Measurements from ENCODE around the gene AP2S1.

- TF ChIP-seq FOXM1 (IDR thresholded peaks at IDR 0.05; ENCODE audit: borderline replicate concordance, low read depth) (no peak), USF1 (IDR thresholded peaks at IDR 0.05) (no peak), EGR1 (IDR thresholded peaks at IDR 0.05) (no peak), RAD21 (IDR thresholded peaks at IDR 0.05; ENCODE audit: low read depth) (no peak), CEBPB (IDR thresholded peaks at IDR 0.05) (no peak), NFIC (IDR thresholded peaks at IDR 0.05) (no peak), EP300 (IDR thresholded peaks at IDR 0.05; ENCODE audit: borderline replicate concordance) (no peak), TAF1 (IDR thresholded peaks at IDR 0.05; ENCODE audit: low read depth) (no peak), TCF12 (IDR thresholded peaks at IDR 0.05; ENCODE audit: low read depth) (no peak), YY1 (IDR thresholded peaks at IDR 0.05; ENCODE audit: low read depth) (no peak), ZBTB7A (IDR thresholded peaks at IDR 0.05; ENCODE audit: low read depth) (no peak)
- TF ChIP-seq, protein P1, sequence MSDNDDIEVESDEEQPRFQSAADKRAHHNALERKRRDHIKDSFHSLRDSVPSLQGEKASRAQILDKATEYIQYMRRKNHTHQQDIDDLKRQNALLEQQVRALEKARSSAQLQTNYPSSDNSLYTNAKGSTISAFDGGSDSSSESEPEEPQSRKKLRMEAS (IDR thresholded peaks at IDR 0.05) = no peak
- TF ChIP-seq, protein P2, sequence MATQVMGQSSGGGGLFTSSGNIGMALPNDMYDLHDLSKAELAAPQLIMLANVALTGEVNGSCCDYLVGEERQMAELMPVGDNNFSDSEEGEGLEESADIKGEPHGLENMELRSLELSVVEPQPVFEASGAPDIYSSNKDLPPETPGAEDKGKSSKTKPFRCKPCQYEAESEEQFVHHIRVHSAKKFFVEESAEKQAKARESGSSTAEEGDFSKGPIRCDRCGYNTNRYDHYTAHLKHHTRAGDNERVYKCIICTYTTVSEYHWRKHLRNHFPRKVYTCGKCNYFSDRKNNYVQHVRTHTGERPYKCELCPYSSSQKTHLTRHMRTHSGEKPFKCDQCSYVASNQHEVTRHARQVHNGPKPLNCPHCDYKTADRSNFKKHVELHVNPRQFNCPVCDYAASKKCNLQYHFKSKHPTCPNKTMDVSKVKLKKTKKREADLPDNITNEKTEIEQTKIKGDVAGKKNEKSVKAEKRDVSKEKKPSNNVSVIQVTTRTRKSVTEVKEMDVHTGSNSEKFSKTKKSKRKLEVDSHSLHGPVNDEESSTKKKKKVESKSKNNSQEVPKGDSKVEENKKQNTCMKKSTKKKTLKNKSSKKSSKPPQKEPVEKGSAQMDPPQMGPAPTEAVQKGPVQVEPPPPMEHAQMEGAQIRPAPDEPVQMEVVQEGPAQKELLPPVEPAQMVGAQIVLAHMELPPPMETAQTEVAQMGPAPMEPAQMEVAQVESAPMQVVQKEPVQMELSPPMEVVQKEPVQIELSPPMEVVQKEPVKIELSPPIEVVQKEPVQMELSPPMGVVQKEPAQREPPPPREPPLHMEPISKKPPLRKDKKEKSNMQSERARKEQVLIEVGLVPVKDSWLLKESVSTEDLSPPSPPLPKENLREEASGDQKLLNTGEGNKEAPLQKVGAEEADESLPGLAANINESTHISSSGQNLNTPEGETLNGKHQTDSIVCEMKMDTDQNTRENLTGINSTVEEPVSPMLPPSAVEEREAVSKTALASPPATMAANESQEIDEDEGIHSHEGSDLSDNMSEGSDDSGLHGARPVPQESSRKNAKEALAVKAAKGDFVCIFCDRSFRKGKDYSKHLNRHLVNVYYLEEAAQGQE (IDR thresholded peaks at IDR 0.05; ENCODE audit: low read depth) = no peak
Observed at GRCh38 chr19:46852830-46853229, 2.2 kb upstream of the AP2S1 start.
